Ishikawa (cell line): Measurements from ENCODE around the gene ANO3.

Source experiments
- CEBPB ChIP-seq: IDR thresholded peaks from 2 replicates; pipeline ENCODE4 v1.6.1; 2012
- CREB1 ChIP-seq: IDR thresholded peaks from 2 replicates; pipeline ENCODE4 v1.6.1; 2012; ENCODE audit warnings: low read depth
- EGR1 ChIP-seq: IDR thresholded peaks from 2 replicates; pipeline ENCODE4 v1.6.1; 2012
- EP300 ChIP-seq: IDR thresholded peaks from 2 replicates; pipeline ENCODE4 v1.6.1; 2012; ENCODE audit warnings: borderline replicate concordance
- FOXM1 ChIP-seq: IDR thresholded peaks from 2 replicates; pipeline ENCODE4 v1.6.1; 2012; ENCODE audit warnings: low read depth, borderline replicate concordance
- NFIC ChIP-seq: IDR thresholded peaks from 2 replicates; pipeline ENCODE4 v1.6.1; 2012
- RAD21 ChIP-seq: IDR thresholded peaks from 2 replicates; pipeline ENCODE4 v1.6.1; 2012; ENCODE audit warnings: low read depth
- TAF1 ChIP-seq: IDR thresholded peaks from 2 replicates; pipeline ENCODE4 v1.6.1; 2012; ENCODE audit warnings: low read depth, mild to moderate bottlenecking
- TCF12 ChIP-seq: IDR thresholded peaks from 2 replicates; pipeline ENCODE4 v1.6.1; 2012; ENCODE audit warnings: low read depth
- TEAD4 ChIP-seq: IDR thresholded peaks from 2 replicates; pipeline ENCODE4 v1.6.1; 2012
- YY1 ChIP-seq: IDR thresholded peaks from 2 replicates; pipeline ENCODE4 v1.6.1; 2012; ENCODE audit warnings: low read depth
- ZBTB7A ChIP-seq: IDR thresholded peaks from 2 replicates; pipeline ENCODE4 v1.6.1; 2012; ENCODE audit warnings: low read depth
- TF ChIP-seq, protein P1 (sequence below): IDR thresholded peaks from 2 replicates; pipeline ENCODE4 v1.6.1; 2012
- TF ChIP-seq, protein P2 (sequence below): IDR thresholded peaks from 2 replicates; pipeline ENCODE4 v1.6.1; 2012
- TF ChIP-seq, protein P3 (sequence below): IDR thresholded peaks from 2 replicates; pipeline ENCODE4 v1.6.1; 2012; ENCODE audit warnings: low read depth, mild to moderate bottlenecking

The ANO3 gene

DNA sequence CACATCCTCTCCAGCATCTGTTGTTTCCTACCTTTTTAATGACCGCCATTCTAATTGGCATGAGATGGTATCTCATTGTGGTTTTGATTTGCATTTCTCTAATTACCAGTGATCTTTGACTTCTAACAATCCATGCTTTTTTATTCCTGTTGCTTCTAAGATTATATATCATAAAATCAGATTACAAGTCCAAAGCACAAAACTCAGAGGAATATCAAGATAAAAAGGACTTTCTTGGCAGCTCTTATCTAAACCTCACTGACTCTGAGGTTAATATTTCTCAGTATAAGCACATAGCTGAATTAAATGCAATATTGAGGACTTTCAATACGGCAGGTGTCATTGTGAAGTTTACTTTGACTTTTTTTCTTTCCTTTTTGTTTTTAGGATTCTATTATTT is 378.6 kb downstream of the ANO3 start:
- TF ChIP-seq TCF12 (no peak), RAD21 (no peak), TEAD4 (no peak), NFIC (no peak), EP300 (no peak), TAF1 (no peak), FOXM1 (no peak), YY1 (no peak)
- TF ChIP-seq, protein P1, sequence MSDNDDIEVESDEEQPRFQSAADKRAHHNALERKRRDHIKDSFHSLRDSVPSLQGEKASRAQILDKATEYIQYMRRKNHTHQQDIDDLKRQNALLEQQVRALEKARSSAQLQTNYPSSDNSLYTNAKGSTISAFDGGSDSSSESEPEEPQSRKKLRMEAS, result no peak
- TF ChIP-seq, protein P2, sequence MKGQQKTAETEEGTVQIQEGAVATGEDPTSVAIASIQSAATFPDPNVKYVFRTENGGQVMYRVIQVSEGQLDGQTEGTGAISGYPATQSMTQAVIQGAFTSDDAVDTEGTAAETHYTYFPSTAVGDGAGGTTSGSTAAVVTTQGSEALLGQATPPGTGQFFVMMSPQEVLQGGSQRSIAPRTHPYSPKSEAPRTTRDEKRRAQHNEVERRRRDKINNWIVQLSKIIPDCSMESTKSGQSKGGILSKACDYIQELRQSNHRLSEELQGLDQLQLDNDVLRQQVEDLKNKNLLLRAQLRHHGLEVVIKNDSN, result no peak

DNA sequence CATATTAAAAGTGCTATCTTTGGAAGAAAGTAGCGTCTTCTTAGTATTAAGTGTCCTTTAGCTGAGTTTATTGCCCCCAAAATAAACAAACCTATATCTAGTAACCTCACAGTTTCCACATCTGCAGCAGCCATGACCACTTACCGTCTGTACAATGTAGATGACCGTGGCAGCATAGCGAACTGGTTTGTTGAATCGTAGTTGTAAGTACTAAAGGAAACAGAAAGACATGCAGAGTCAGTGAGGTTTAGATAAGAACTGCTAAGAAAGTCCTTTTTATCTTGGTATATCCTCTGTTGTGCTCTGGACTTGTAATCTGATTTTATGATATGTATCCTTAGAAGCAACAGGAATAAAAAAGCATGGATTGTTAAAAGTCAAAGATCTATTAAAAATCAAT is 380.6 kb downstream of the ANO3 start:
- TF ChIP-seq, protein P3, sequence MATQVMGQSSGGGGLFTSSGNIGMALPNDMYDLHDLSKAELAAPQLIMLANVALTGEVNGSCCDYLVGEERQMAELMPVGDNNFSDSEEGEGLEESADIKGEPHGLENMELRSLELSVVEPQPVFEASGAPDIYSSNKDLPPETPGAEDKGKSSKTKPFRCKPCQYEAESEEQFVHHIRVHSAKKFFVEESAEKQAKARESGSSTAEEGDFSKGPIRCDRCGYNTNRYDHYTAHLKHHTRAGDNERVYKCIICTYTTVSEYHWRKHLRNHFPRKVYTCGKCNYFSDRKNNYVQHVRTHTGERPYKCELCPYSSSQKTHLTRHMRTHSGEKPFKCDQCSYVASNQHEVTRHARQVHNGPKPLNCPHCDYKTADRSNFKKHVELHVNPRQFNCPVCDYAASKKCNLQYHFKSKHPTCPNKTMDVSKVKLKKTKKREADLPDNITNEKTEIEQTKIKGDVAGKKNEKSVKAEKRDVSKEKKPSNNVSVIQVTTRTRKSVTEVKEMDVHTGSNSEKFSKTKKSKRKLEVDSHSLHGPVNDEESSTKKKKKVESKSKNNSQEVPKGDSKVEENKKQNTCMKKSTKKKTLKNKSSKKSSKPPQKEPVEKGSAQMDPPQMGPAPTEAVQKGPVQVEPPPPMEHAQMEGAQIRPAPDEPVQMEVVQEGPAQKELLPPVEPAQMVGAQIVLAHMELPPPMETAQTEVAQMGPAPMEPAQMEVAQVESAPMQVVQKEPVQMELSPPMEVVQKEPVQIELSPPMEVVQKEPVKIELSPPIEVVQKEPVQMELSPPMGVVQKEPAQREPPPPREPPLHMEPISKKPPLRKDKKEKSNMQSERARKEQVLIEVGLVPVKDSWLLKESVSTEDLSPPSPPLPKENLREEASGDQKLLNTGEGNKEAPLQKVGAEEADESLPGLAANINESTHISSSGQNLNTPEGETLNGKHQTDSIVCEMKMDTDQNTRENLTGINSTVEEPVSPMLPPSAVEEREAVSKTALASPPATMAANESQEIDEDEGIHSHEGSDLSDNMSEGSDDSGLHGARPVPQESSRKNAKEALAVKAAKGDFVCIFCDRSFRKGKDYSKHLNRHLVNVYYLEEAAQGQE, result no peak
- no peak for TF ChIP-seq RAD21
- TF ChIP-seq, protein P1, result no peak
- TF ChIP-seq NFIC, result no peak
- TF ChIP-seq TCF12, result no peak
- no peak for TF ChIP-seq FOXM1
- TF ChIP-seq EP300, result no peak
- no peak for TF ChIP-seq YY1
- TF ChIP-seq TAF1, result no peak
- no peak for TF ChIP-seq CREB1
- TF ChIP-seq CEBPB, result no peak
- no peak for TF ChIP-seq EGR1
- no peak for TF ChIP-seq ZBTB7A
- TF ChIP-seq, protein P2, result no peak
- TF ChIP-seq TEAD4, result no peak
